ENCODE results near the gene RHEBL1. TPM values are rescaled to one million over a fixed set of nuclear protein-coding genes. Genes with fewer than 3 reads are reported as not detected.
A peak's percentile ranks its signal among the peaks of the same experiment; 100 is the strongest.
"Not testable (repeated sequence)": the region's sequence is repeated elsewhere in the genome, so short reads cannot be mapped to it uniquely, and the experiment has no call there.

Gene RHEBL1
- total RNA-seq, 2 experiments from 2014 or later = 14.8 to 15.8 TPM

- ChIA-PET CTCF (interaction anchor here (0.7 to 6.5 kb wide), 36 partner anchors 9 to 426 kb away, joined by 3 to 116 read pairs (median 4); partner anchors contain the start of genes C1QL4, DDX23, LMBR1L and PRPH), POLR2A (interaction anchor here (0.9 to 6.4 kb wide), 14 partner anchors 10 to 273 kb away, joined by 3 to 74 read pairs (median 4); partner anchors contain the start of genes KMT2D, LMBR1L, RHEBL1 and TROAP)
- Mint-ChIP-seq H3K4me1 (peaks cover 64% of the 10 kb centered on the region), H3K36me3 (ENCODE audit: low read depth) (no peaks in the 10 kb centered on the region), H3K27ac (peak overlapping the region; percentile 24), H3K9me3 (peaks cover 4% of the 10 kb centered on the region), H3K27me3 (peaks cover 44% of the 10 kb centered on the region), H3K4me3 (peak overlapping the region; percentile 22)
- DNase-seq = peak; percentile 75
Measured at GRCh38 chr12:49088150-49088931, 18.6 kb upstream of the RHEBL1 start.

- Mint-ChIP-seq H3K4me1 (peaks cover 47% of the 10 kb centered on the region), H3K9me3 (peaks cover 4% of the 10 kb centered on the region), H3K27me3 (peaks cover 25% of the 10 kb centered on the region), H3K36me3 (ENCODE audit: low read depth) (no peaks in the 10 kb centered on the region), H3K27ac (no peak overlapping the region), H3K4me3 (no peak overlapping the region)
- CTCF ChIA-PET = interaction anchor here (0.5 to 6.5 kb wide), 12 partner anchors 12 to 536 kb away, joined by 3 to 116 read pairs (median 7); partner anchors contain the start of genes LMBR1L, RHEBL1 and TUBA1B
- POLR2A ChIA-PET = interaction anchor here (0.8 to 6.4 kb wide), 5 partner anchors 16 to 208 kb away, joined by 3 to 74 read pairs (median 20); partner anchors contain the start of genes LMBR1L, RHEBL1 and TUBA1B
- no peak for DNase-seq
Measured at GRCh38 chr12:49086116-49086515, 16.3 kb upstream of the RHEBL1 start.

- no peaks in the 10 kb centered on the region for H3K36me3 Mint-ChIP-seq (ENCODE audit: low read depth)
- no peak overlapping the region for H3K27ac Mint-ChIP-seq
- peaks cover 33% of the 10 kb centered on the region for H3K4me1 Mint-ChIP-seq
- CTCF ChIA-PET = interaction anchor here (1.0 to 6.5 kb wide), 10 partner anchors 9 to 247 kb away, joined by 3 to 116 read pairs (median 6); partner anchors contain the start of genes LMBR1L, RHEBL1 and TUBA1B
- DNase-seq = no peak
- POLR2A ChIA-PET = interaction anchor here (0.8 to 6.4 kb wide), 5 partner anchors 9 to 238 kb away, joined by 3 to 74 read pairs (median 4); partner anchors contain the start of genes RHEBL1, TROAP and TUBA1B
- H3K4me3 Mint-ChIP-seq = no peak overlapping the region
- H3K9me3 Mint-ChIP-seq = peaks cover 4% of the 10 kb centered on the region
- H3K27me3 Mint-ChIP-seq = peaks cover 14% of the 10 kb centered on the region
Measured at GRCh38 chr12:49084438-49084837, 14.7 kb upstream of the RHEBL1 start.

- no peaks in the 10 kb centered on the region for H3K36me3 Mint-ChIP-seq (ENCODE audit: low read depth)
- POLR2A ChIA-PET = interaction anchor here (1.1 to 2.7 kb wide), 4 partner anchors 10 to 184 kb away, joined by 3 to 12 read pairs (median 4); partner anchors contain the start of gene RHEBL1
- peaks cover 3% of the 10 kb centered on the region for H3K27me3 Mint-ChIP-seq
- peaks cover 4% of the 10 kb centered on the region for H3K9me3 Mint-ChIP-seq
- no peak for DNase-seq
- H3K4me1 Mint-ChIP-seq = peaks cover 2% of the 10 kb centered on the region
- H3K27ac Mint-ChIP-seq = no peak overlapping the region
- no peak overlapping the region for H3K4me3 Mint-ChIP-seq
- CTCF ChIA-PET = interaction anchor here (1.0 to 4.3 kb wide), 7 partner anchors 9 to 91 kb away, joined by 3 to 41 read pairs (median 5); partner anchors contain the start of genes DHH and RHEBL1
Measured at GRCh38 chr12:49079793-49080192, 10.0 kb upstream of the RHEBL1 start.

GRCh38 chr12:49070971-49071370 lies 1.2 kb upstream of the RHEBL1 start:
- CTCF ChIA-PET = interaction anchor here (1.4 to 8.1 kb wide), 6 partner anchors 16 to 218 kb away, joined by 3 to 116 read pairs (median 6); partner anchors contain the start of gene LMBR1L

GRCh38 chr12:49068879-49069506 lies 786 bp downstream of the RHEBL1 start:
- peak overlapping the region; percentile 86 for H3K27ac Mint-ChIP-seq
- CTCF ChIA-PET = interaction anchor here (0.8 to 8.1 kb wide), 18 partner anchors 10 to 216 kb away, joined by 3 to 116 read pairs (median 5); partner anchors contain the start of genes LMBR1L, TUBA1B and WNT1
- POLR2A ChIA-PET = interaction anchor here (1.1 to 3.0 kb wide), 16 partner anchors 10 to 196 kb away, joined by 3 to 55 read pairs (median 8); partner anchors contain the start of genes DHH, KMT2D, LMBR1L and TUBA1B
- no peaks in the 10 kb centered on the region for H3K9me3 Mint-ChIP-seq
- H3K36me3 Mint-ChIP-seq (ENCODE audit: low read depth) = peaks cover 23% of the 10 kb centered on the region
- no peak for DNase-seq
- peaks cover 35% of the 10 kb centered on the region for H3K4me1 Mint-ChIP-seq
- no peaks in the 10 kb centered on the region for H3K27me3 Mint-ChIP-seq
- peak overlapping the region; percentile 97 for H3K4me3 Mint-ChIP-seq

More at GRCh38 chr12:49070971-49071370, 1.2 kb upstream of the RHEBL1 start:
- POLR2A ChIA-PET = interaction anchor here (1.2 to 2.1 kb wide), 7 partner anchors 15 to 252 kb away, joined by 3 to 55 read pairs (median 6); partner anchors contain the start of genes TROAP and TUBA1B
- Mint-ChIP-seq H3K27me3 (no peaks in the 10 kb centered on the region), H3K4me1 (peaks cover 32% of the 10 kb centered on the region), H3K4me3 (no peak overlapping the region), H3K36me3 (ENCODE audit: low read depth) (peaks cover 11% of the 10 kb centered on the region), H3K9me3 (no peaks in the 10 kb centered on the region), H3K27ac (peak overlapping the region; percentile 6)
- DNase-seq = no peak

GRCh38 chr12:49066120-49066519 lies 3.7 kb downstream of the RHEBL1 start:
- ChIA-PET CTCF (interaction anchor here (0.5 to 7.1 kb wide), 7 partner anchors 21 to 268 kb away, joined by 3 to 103 read pairs (median 6); partner anchors contain the start of gene DHH), POLR2A (interaction anchor here (0.8 to 1.4 kb wide), 4 partner anchors 8 to 301 kb away, joined by 3 to 4 read pairs (median 4); partner anchors contain the start of gene SPATS2)
- Mint-ChIP-seq H3K9me3 (no peaks in the 10 kb centered on the region), H3K27ac (no peak overlapping the region), H3K4me1 (peaks cover 35% of the 10 kb centered on the region), H3K4me3 (no peak overlapping the region), H3K27me3 (no peaks in the 10 kb centered on the region), H3K36me3 (ENCODE audit: low read depth) (peaks cover 28% of the 10 kb centered on the region)
- no peak for DNase-seq

- H3K4me1 Mint-ChIP-seq = peaks cover 29% of the 10 kb centered on the region
- CTCF ChIA-PET = interaction anchor here (0.9 to 7.1 kb wide), 20 partner anchors 8 to 272 kb away, joined by 3 to 103 read pairs (median 6); partner anchors contain the start of genes C1QL4, DHH, LMBR1L and TUBA1B
Measured at GRCh38 chr12:49064767-49065152, 5.0 kb downstream of the RHEBL1 start.

GRCh38 chr12:49061916-49062315 lies 7.9 kb downstream of the RHEBL1 start:
- ChIA-PET POLR2A (interaction anchor here (1.0 to 4.0 kb wide), 3 partner anchors 31 to 204 kb away, joined by 3 to 47 read pairs (median 26); partner anchors contain the start of genes DHH and TUBA1B), CTCF (interaction anchor here (4.9 to 7.1 kb wide), 3 partner anchors 25 to 36 kb away, joined by 55 to 103 read pairs (median 103); partner anchors contain the start of gene DHH)
- not testable (repeated sequence) for DNase-seq, H3K27me3 Mint-ChIP-seq, H3K9me3 Mint-ChIP-seq, H3K27ac Mint-ChIP-seq
- peaks cover 42% of the 10 kb centered on the region for H3K36me3 Mint-ChIP-seq (ENCODE audit: low read depth)
- peak overlapping the region; percentile 4 for H3K4me3 Mint-ChIP-seq
- peaks cover 36% of the 10 kb centered on the region for H3K4me1 Mint-ChIP-seq

More at GRCh38 chr12:49064767-49065152, 5.0 kb downstream of the RHEBL1 start:
- Mint-ChIP-seq H3K4me3 (no peak overlapping the region), H3K27ac (no peak overlapping the region), H3K27me3 (no peaks in the 10 kb centered on the region), H3K9me3 (no peaks in the 10 kb centered on the region), H3K36me3 (ENCODE audit: low read depth) (peaks cover 30% of the 10 kb centered on the region)
- POLR2A ChIA-PET = interaction anchor here (0.6 to 4.0 kb wide), 8 partner anchors 23 to 199 kb away, joined by 3 to 47 read pairs (median 5); partner anchors contain the start of genes DHH, LMBR1L and TUBA1B
- DNase-seq = no peak

- no peaks in the 10 kb centered on the region for H3K27me3 Mint-ChIP-seq
- DNase-seq = no peak
- peak overlapping the region; percentile 92 for H3K4me3 Mint-ChIP-seq
- no peaks in the 10 kb centered on the region for H3K9me3 Mint-ChIP-seq
- peaks cover 43% of the 10 kb centered on the region for H3K4me1 Mint-ChIP-seq
- H3K36me3 Mint-ChIP-seq (ENCODE audit: low read depth) = peaks cover 36% of the 10 kb centered on the region
- ChIA-PET CTCF (interaction anchor here (0.6 kb wide), 1 partner anchor 207 kb away, joined by 3 read pairs; no protein-coding TSS in a partner anchor), POLR2A (interaction anchor here (0.9 to 4.2 kb wide), 7 partner anchors 8 to 262 kb away, joined by 3 to 47 read pairs (median 7); partner anchors contain the start of genes RHEBL1, TROAP, TUBA1A and TUBA1B)
- peak overlapping the region; percentile 91 for H3K27ac Mint-ChIP-seq
Measured at GRCh38 chr12:49061157-49061650, 8.6 kb downstream of the RHEBL1 start.

Data from activated CD4-positive, alpha-beta memory T cell treated with anti-CD3 and anti-CD28 coated beads, Interleukin-2, amount 10 ng/mL, durations not matched to agents 7 days and 5 days (primary cell).